HEK293 (cell line): ENCODE measurements around the gene CCL7.

ENCODE experiments used
- OVOL3 ChIP-seq: fragments of 450-650 bp; formaldehyde crosslinking; IDR thresholded peaks from 2 replicates; pipeline ENCODE4 v1.5.1; 2016; ENCODE audit warnings: missing biosample characterization, missing genetic modification characterization
- ZNF114 ChIP-seq: fragments of 450-650 bp; formaldehyde crosslinking; IDR thresholded peaks from 2 replicates; pipeline ENCODE4 v1.5.0; 2017; ENCODE audit warnings: missing biosample characterization, missing genetic modification characterization
- ZNF660 ChIP-seq: fragments of 450-650 bp; IDR thresholded peaks from 2 replicates; pipeline ENCODE4 v1.5.1; 2018; ENCODE audit warnings: missing biosample characterization, mild to moderate bottlenecking, missing genetic modification characterization

- TF ChIP-seq OVOL3 (tag by site-specific recombination) = no peak
- TF ChIP-seq ZNF114 = no peak
- no peak for TF ChIP-seq ZNF660 (tag by site-specific recombination)
Observed at GRCh38 chr17:34269969-34270368, at the start of gene CCL7.
